H9 (cell line): ENCODE data around the gene NSMCE4A. TPM values are rescaled to one million over a fixed set of nuclear protein-coding genes. Genes with fewer than 3 reads are reported as not detected.

Source experiments
- DNase-seq: peaks from one replicate; pipeline ENCODE4 v3.0.0-alpha.2; 2017
- H2AFZ ChIP-seq: one replicate; pipeline ENCODE4 v1.6.1; 2013; ENCODE audit warnings: mild to moderate bottlenecking, low read length, control low read depth, moderate library complexity
- H2AK5ac ChIP-seq: 2 replicates; pipeline ENCODE4 v1.6.1; 2013; ENCODE audit warnings: low read length, control low read depth, mixed read lengths; ENCODE audit not compliant: insufficient read length
- H2BK120ac ChIP-seq: one replicate; pipeline ENCODE4 v1.6.1; 2013; ENCODE audit warnings: low read depth, mild to moderate bottlenecking, low read length, control low read depth, inconsistent platforms; ENCODE audit not compliant: poor library complexity, severe bottlenecking
- H2BK12ac ChIP-seq: 2 replicates; pipeline ENCODE4 v1.6.1; 2013; ENCODE audit warnings: low read length, control low read depth, mixed read lengths, low read depth; ENCODE audit not compliant: insufficient read length
- H2BK15ac ChIP-seq: 2 replicates; pipeline ENCODE4 v1.6.1; 2013; ENCODE audit warnings: low read depth, low read length, control low read depth
- H2BK20ac ChIP-seq: one replicate; pipeline ENCODE4 v1.6.1; 2013; ENCODE audit warnings: low read depth, mild to moderate bottlenecking, low read length, control low read depth, inconsistent platforms; ENCODE audit not compliant: poor library complexity, severe bottlenecking
- H2BK5ac ChIP-seq: 2 replicates; pipeline ENCODE4 v1.6.1; 2013; ENCODE audit warnings: low read length, control low read depth, mixed read lengths; ENCODE audit not compliant: insufficient read length
- H3K14ac ChIP-seq: 2 replicates; pipeline ENCODE4 v1.6.1; 2013; ENCODE audit warnings: low read length, control low read depth; ENCODE audit not compliant: insufficient read depth
- H3K18ac ChIP-seq: 2 replicates; pipeline ENCODE4 v1.6.1; 2013; ENCODE audit warnings: low read depth, mild to moderate bottlenecking, mixed read lengths, low read length, control low read depth; ENCODE audit not compliant: insufficient read length
- H3K23ac ChIP-seq: 2 replicates; pipeline ENCODE4 v1.6.1; 2013; ENCODE audit warnings: low read length, control low read depth, mixed read lengths, low read depth; ENCODE audit not compliant: insufficient read length
- H3K23me2 ChIP-seq: 2 replicates; pipeline ENCODE4 v1.6.1; 2013; ENCODE audit warnings: low read depth, mild to moderate bottlenecking, mixed read lengths, low read length, control low read depth; ENCODE audit not compliant: insufficient read length, poor library complexity, severe bottlenecking
- H3K27ac ChIP-seq: 2 replicates; pipeline ENCODE4 v1.5.1; 2013; ENCODE audit warnings: low read length, control low read depth, mixed read lengths, low read depth; ENCODE audit not compliant: insufficient read length
- H3K27me3 ChIP-seq: 2 replicates; pipeline ENCODE4 v1.6.1; 2013; ENCODE audit warnings: low read length, control low read depth, inconsistent platforms; ENCODE audit not compliant: insufficient read depth
- H3K4ac ChIP-seq: 2 replicates; pipeline ENCODE4 v1.6.1; 2013; ENCODE audit warnings: low read depth, mild to moderate bottlenecking, control low read depth, inconsistent platforms, low read length, moderate library complexity
- H3K4me1 ChIP-seq: 2 replicates; pipeline ENCODE4 v1.6.1; 2013; ENCODE audit warnings: low read length, control low read depth, inconsistent platforms; ENCODE audit not compliant: insufficient read depth
- H3K4me2 ChIP-seq: 2 replicates; pipeline ENCODE4 v1.6.1; 2013; ENCODE audit warnings: low read length, control low read depth, mixed read lengths; ENCODE audit not compliant: insufficient read length, insufficient read depth
- H3K56ac ChIP-seq: 2 replicates; pipeline ENCODE4 v1.6.1; 2013; ENCODE audit warnings: low read depth, mild to moderate bottlenecking, mixed read lengths, low read length, control low read depth; ENCODE audit not compliant: insufficient read length
- H3K79me1 ChIP-seq: 2 replicates; pipeline ENCODE4 v1.6.1; 2013; ENCODE audit warnings: low read depth, mild to moderate bottlenecking, moderate library complexity, low read length, control low read depth, inconsistent platforms; ENCODE audit not compliant: insufficient read depth, poor library complexity, severe bottlenecking
- H3K79me2 ChIP-seq: 2 replicates; pipeline ENCODE4 v1.6.1; 2013; ENCODE audit warnings: low read length, control low read depth, inconsistent platforms; ENCODE audit not compliant: insufficient read depth
- H3K9ac ChIP-seq: 2 replicates; pipeline ENCODE4 v1.6.1; 2013; ENCODE audit warnings: low read length, control low read depth, mixed read lengths; ENCODE audit not compliant: insufficient read length; ENCODE audit errors: extremely low read depth
- H3K9me3 ChIP-seq: one replicate; pipeline ENCODE4 v1.6.1; 2013; ENCODE audit warnings: low read depth, low read length, inconsistent platforms; ENCODE audit not compliant: control insufficient read depth
- H3T11ph ChIP-seq: one replicate; pipeline ENCODE4 v1.6.1; 2013; ENCODE audit warnings: mild to moderate bottlenecking, low read length, control low read depth, inconsistent platforms
- H4K20me1 ChIP-seq: one replicate; pipeline ENCODE4 v1.6.1; 2013; ENCODE audit not compliant: control insufficient read depth, insufficient read length, insufficient read depth
- H4K5ac ChIP-seq: 2 replicates; pipeline ENCODE4 v1.6.1; 2013; ENCODE audit warnings: low read depth, mild to moderate bottlenecking, mixed read lengths, low read length, control low read depth; ENCODE audit not compliant: insufficient read length
- H4K8ac ChIP-seq: replicated peaks from 2 replicates; pipeline ENCODE4 v1.6.1; 2013; ENCODE audit warnings: low read length, control low read depth, mixed read lengths, low read depth; ENCODE audit not compliant: insufficient read length
- H4K91ac ChIP-seq: 2 replicates; pipeline ENCODE4 v1.6.1; 2013; ENCODE audit warnings: low read depth, mild to moderate bottlenecking, moderate library complexity, mixed read lengths, low read length, control low read depth; ENCODE audit not compliant: insufficient read length
- H3K27ac Mint-ChIP-seq, 3 experiments: 2 replicates in 2 of 3; 3 replicates in 1 of 3; pipeline ENCODE4 v1.8.0; 2020 to 2021; ENCODE audit warnings: mixed read lengths in 3 of 3, mild to moderate bottlenecking in 1 of 3, moderate library complexity in 1 of 3
- H3K27me3 Mint-ChIP-seq: 2 replicates; pipeline ENCODE4 v1.8.0; 2021; ENCODE audit warnings: low read depth, mild to moderate bottlenecking, moderate library complexity, mixed read lengths
- H3K36me3 Mint-ChIP-seq, 3 experiments: 2 replicates in 2 of 3; 3 replicates in 1 of 3; pipeline ENCODE4 v1.8.0; 2020 to 2021; ENCODE audit warnings: low read depth in 3 of 3, mixed read lengths in 3 of 3; ENCODE audit not compliant: insufficient read depth in 1 of 3
- H3K4me1 Mint-ChIP-seq, 2 experiments: 2 replicates each; pipeline ENCODE4 v1.8.0; 2020; ENCODE audit warnings: mixed read lengths in 2 of 2
- H3K4me3 Mint-ChIP-seq, 2 experiments: 2 replicates in 1 of 2; 3 replicates in 1 of 2; pipeline ENCODE4 v1.8.0; 2020 to 2021; ENCODE audit warnings: mild to moderate bottlenecking in 2 of 2, mixed read lengths in 2 of 2, moderate library complexity in 1 of 2
- H3K9me3 Mint-ChIP-seq, 2 experiments: 2 replicates in 1 of 2; 3 replicates in 1 of 2; pipeline ENCODE4 v1.8.0; 2020; ENCODE audit warnings: mild to moderate bottlenecking in 2 of 2, mixed read lengths in 2 of 2, moderate library complexity in 1 of 2
- WGBS: extraction: QIAGEN DNeasy Blood & Tissue Kit; methylation state at CpG from one replicate; pipeline ENCODE4 v1.1.7; 2013; ENCODE audit warnings: missing lambda C conversion rate, low lambda C conversion rate, mixed read lengths; ENCODE audit not compliant: insufficient read length; ENCODE audit errors: extremely low coverage; 5-methylcytosine and 5-hydroxymethylcytosine counted together
- total RNA-seq: library from RNA; stranded (reverse); gene quantifications from 2 replicates; pipeline ENCODE4 v1.2.1, GENCODE V29; 2021
- TF ChIP-seq, protein P1 (sequence below): fragments of 200-600 bp; sonication (generic); conservative IDR thresholded peaks from 3 replicates; pipeline ENCODE4 v1.8.0; 2021; ENCODE audit warnings: antibody characterized with exemption, mild to moderate bottlenecking

NSMCE4A gene
- total RNA-seq, 1 experiment from 2014 or later = 59.0 TPM

DNA sequence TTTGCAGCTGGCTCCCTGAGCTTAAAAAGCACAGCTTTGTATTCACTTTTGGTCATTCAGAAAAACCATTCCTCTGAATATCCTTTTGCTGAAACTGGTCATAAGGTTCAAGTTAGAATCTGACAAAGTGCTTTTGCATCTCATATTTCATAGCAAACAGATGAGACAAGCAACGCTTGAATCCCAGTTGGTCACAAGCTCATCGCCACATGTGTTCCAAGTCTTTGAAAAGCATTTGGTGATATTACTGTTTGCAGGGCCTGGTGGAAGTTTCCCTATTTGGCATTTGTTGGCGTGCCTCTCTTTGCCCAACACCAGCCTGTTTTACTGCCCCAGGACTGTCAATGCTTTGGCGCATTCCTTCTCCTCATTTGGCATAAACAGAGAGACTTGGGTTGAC is 24.3 kb upstream of the NSMCE4A start:
- H3K4me3 Mint-ChIP-seq = no peak overlapping the region
- H3K4me1 ChIP-seq = 0 out of 2 replicates have a peak, but pooled peaks cover 4% of the 10 kb centered on the region
- H2BK12ac ChIP-seq = no peak overlapping the region
- no peaks in the 10 kb centered on the region for H4K20me1 ChIP-seq
- H3K23me2 ChIP-seq = no peaks in the 10 kb centered on the region
- H3K79me1 ChIP-seq = no peaks in the 10 kb centered on the region
- no peak overlapping the region for H2AFZ ChIP-seq
- no peak overlapping the region for H3K18ac ChIP-seq
- H3K9ac ChIP-seq = no peak overlapping the region
- H3K4ac ChIP-seq = no peak overlapping the region
- H3K23ac ChIP-seq = no peak overlapping the region
- H2BK15ac ChIP-seq = no peak overlapping the region
- H2AK5ac ChIP-seq = no peak overlapping the region
- peaks cover 25 to 27% of the 10 kb centered on the region in 2 experiments for H3K9me3 Mint-ChIP-seq
- H2BK5ac ChIP-seq = no peak overlapping the region
- no peak overlapping the region for H2BK120ac ChIP-seq
- no peak overlapping the region for H3K4me2 ChIP-seq
- H3K27me3 ChIP-seq = no peaks in the 10 kb centered on the region
- peaks cover 21 to 22% of the 10 kb centered on the region in 2 experiments for H3K4me1 Mint-ChIP-seq
- TF ChIP-seq, protein P1, sequence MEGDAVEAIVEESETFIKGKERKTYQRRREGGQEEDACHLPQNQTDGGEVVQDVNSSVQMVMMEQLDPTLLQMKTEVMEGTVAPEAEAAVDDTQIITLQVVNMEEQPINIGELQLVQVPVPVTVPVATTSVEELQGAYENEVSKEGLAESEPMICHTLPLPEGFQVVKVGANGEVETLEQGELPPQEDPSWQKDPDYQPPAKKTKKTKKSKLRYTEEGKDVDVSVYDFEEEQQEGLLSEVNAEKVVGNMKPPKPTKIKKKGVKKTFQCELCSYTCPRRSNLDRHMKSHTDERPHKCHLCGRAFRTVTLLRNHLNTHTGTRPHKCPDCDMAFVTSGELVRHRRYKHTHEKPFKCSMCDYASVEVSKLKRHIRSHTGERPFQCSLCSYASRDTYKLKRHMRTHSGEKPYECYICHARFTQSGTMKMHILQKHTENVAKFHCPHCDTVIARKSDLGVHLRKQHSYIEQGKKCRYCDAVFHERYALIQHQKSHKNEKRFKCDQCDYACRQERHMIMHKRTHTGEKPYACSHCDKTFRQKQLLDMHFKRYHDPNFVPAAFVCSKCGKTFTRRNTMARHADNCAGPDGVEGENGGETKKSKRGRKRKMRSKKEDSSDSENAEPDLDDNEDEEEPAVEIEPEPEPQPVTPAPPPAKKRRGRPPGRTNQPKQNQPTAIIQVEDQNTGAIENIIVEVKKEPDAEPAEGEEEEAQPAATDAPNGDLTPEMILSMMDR = no peak
- peaks cover 0 to 27% (median 6%) of the 10 kb centered on the region in 3 experiments; a peak in 5 of 7 replicates for H3K36me3 Mint-ChIP-seq
- H3K79me2 ChIP-seq = no peaks in the 10 kb centered on the region
- H3K14ac ChIP-seq = no peak overlapping the region
- peaks cover 1% of the 10 kb centered on the region for H3K27me3 Mint-ChIP-seq
- H3K56ac ChIP-seq = no peak overlapping the region
- H4K91ac ChIP-seq = no peak overlapping the region
- H3K27ac Mint-ChIP-seq = no peak overlapping the region
- no peak for DNase-seq
- H3K9me3 ChIP-seq = no peaks in the 10 kb centered on the region
- no peak overlapping the region for H2BK20ac ChIP-seq
- H3T11ph ChIP-seq = no peak overlapping the region
- H3K27ac ChIP-seq = no peak overlapping the region
- H4K5ac ChIP-seq = no peak overlapping the region
- WGBS = no CpG with 5 or more reads among the region's 4 CpGs
- H4K8ac ChIP-seq = no peak overlapping the region
